ENCODE data around the gene TRAF1. TPM values are rescaled to one million over a fixed set of nuclear protein-coding genes. Genes with fewer than 3 reads are reported as not detected.
A peak's percentile ranks its signal among the peaks of the same experiment; 100 is the strongest.

TRAF1 gene
- total RNA-seq, 2 donors from 2014 or later: 3.6 to 8.2 TPM

DNA sequence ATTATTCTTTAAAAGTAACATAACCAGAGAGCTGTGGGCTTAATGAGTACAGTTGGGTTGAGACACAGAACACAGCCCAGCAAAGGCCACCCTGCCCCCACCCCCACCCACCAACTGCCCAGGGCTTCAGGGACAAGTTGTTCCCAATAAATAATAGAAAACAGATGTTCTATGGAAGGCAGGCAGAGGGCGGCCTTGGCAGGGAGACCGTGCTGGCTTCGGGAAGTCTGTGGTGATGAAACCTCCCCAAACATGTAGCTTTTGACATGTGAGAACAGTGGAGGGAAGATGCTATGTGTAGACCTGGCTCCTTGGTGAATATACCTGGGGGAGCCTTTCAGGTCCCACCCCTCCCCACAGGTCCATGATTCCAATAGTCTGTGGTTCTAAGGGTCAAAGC, 10.0 kb downstream of the TRAF1 start:
- WGBS, 2 experiments (ENCODE audit: insufficient coverage in 1 of 2, insufficient read length in 1 of 2): 85% methylated on average over 3 of the region's 3 CpGs; no CpG with 5 or more reads in 1 of the 2 experiments
- Mint-ChIP-seq H3K36me3 (ENCODE audit: low read depth) (no peaks in the 10 kb centered on the region), H3K9me3 (peaks cover 2% of the 10 kb centered on the region), H3K4me3 (no peak overlapping the region), H3K27me3 (ENCODE audit: insufficient read depth) (no peaks in the 10 kb centered on the region), H3K27ac (no peak overlapping the region), H3K4me1 (peaks cover 22% of the 10 kb centered on the region)
- TF ChIP-seq, protein P1, sequence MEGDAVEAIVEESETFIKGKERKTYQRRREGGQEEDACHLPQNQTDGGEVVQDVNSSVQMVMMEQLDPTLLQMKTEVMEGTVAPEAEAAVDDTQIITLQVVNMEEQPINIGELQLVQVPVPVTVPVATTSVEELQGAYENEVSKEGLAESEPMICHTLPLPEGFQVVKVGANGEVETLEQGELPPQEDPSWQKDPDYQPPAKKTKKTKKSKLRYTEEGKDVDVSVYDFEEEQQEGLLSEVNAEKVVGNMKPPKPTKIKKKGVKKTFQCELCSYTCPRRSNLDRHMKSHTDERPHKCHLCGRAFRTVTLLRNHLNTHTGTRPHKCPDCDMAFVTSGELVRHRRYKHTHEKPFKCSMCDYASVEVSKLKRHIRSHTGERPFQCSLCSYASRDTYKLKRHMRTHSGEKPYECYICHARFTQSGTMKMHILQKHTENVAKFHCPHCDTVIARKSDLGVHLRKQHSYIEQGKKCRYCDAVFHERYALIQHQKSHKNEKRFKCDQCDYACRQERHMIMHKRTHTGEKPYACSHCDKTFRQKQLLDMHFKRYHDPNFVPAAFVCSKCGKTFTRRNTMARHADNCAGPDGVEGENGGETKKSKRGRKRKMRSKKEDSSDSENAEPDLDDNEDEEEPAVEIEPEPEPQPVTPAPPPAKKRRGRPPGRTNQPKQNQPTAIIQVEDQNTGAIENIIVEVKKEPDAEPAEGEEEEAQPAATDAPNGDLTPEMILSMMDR (conservative IDR thresholded peaks at IDR 0.05): peak; percentile 43
- Histone ChIP-seq H3K27me3 (ENCODE audit: control insufficient read depth, insufficient read depth, low read length, poor library complexity, severe bottlenecking) (no peaks in the 10 kb centered on the region), H3K4me1 (ENCODE audit: control insufficient read depth, insufficient read depth, low read length) (peaks cover 16% of the 10 kb centered on the region), H3K36me3 (ENCODE audit: control insufficient read depth, insufficient read depth, low read length) (no peaks in the 10 kb centered on the region), H3K4me3 (ENCODE audit: low read length) (no peak overlapping the region), H3K9ac (ENCODE audit: extremely low read depth, low read length, poor library complexity, severe bottlenecking) (no peak overlapping the region), H3K9me3 (ENCODE audit: control insufficient read depth, low read length) (no peaks in the 10 kb centered on the region), H3K27ac (ENCODE audit: low read depth, low read length) (no peak overlapping the region)
- DNase-seq: no peak

- Histone ChIP-seq H3K9ac (ENCODE audit: extremely low read depth, low read length, poor library complexity, severe bottlenecking) (no peak overlapping the region), H3K4me1 (ENCODE audit: control insufficient read depth, insufficient read depth, low read length) (peaks cover 14% of the 10 kb centered on the region), H3K9me3 (ENCODE audit: control insufficient read depth, low read length) (no peaks in the 10 kb centered on the region), H3K27me3 (ENCODE audit: control insufficient read depth, insufficient read depth, low read length, poor library complexity, severe bottlenecking) (no peaks in the 10 kb centered on the region), H3K36me3 (ENCODE audit: control insufficient read depth, insufficient read depth, low read length) (no peaks in the 10 kb centered on the region), H3K4me3 (ENCODE audit: low read length) (no peak overlapping the region), H3K27ac (ENCODE audit: low read depth, low read length) (no peak overlapping the region)
- no peak overlapping the region for H3K4me3 Mint-ChIP-seq
- H3K9me3 Mint-ChIP-seq: peaks cover 2% of the 10 kb centered on the region
- peaks cover 18% of the 10 kb centered on the region for H3K4me1 Mint-ChIP-seq
- TF ChIP-seq, protein P1 (conservative IDR thresholded peaks at IDR 0.05): no peak
- 87% methylated on average over 4 of the region's 5 CpGs; no CpG with 5 or more reads in 1 of the 2 experiments for WGBS, 2 experiments (ENCODE audit: insufficient coverage in 1 of 2, insufficient read length in 1 of 2)
- no peak overlapping the region for H3K27ac Mint-ChIP-seq
- no peaks in the 10 kb centered on the region for H3K36me3 Mint-ChIP-seq (ENCODE audit: low read depth)
- DNase-seq: no peak
- no peaks in the 10 kb centered on the region for H3K27me3 Mint-ChIP-seq (ENCODE audit: insufficient read depth)
Observed at GRCh38 chr9:120915854-120916470, 10.6 kb downstream of the TRAF1 start.

DNA sequence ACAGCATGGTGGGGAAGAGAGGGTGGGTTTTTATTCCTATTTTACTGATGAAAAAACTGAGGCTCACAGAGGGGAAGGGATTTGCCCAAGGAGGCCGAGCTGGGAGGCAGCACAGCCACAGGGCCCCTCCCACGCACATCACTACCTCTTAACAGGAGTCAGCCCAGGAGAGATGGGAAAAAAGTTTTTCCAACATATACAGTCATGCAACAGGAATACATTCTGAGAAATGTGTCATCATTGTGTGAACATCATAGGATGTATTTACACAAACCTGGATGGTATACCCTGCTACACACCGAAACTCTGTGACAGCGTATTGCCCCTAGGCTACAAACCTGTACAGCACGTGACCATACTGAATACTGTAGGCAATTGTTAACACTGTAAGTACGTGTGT, 11.6 kb downstream of the TRAF1 start:
- peaks cover 2% of the 10 kb centered on the region for H3K9me3 Mint-ChIP-seq
- TF ChIP-seq, protein P1 (conservative IDR thresholded peaks at IDR 0.05): no peak
- no peak overlapping the region for H3K4me3 Mint-ChIP-seq
- H3K27me3 Mint-ChIP-seq (ENCODE audit: insufficient read depth): no peaks in the 10 kb centered on the region
- peaks cover 9% of the 10 kb centered on the region for H3K4me1 Mint-ChIP-seq
- peaks cover 5% of the 10 kb centered on the region for H3K4me1 ChIP-seq (ENCODE audit: control insufficient read depth, insufficient read depth, low read length)
- H3K27me3 ChIP-seq (ENCODE audit: control insufficient read depth, insufficient read depth, low read length, poor library complexity, severe bottlenecking): no peaks in the 10 kb centered on the region
- no peaks in the 10 kb centered on the region for H3K9me3 ChIP-seq (ENCODE audit: control insufficient read depth, low read length)
- no peak overlapping the region for H3K27ac ChIP-seq (ENCODE audit: low read depth, low read length)
- H3K27ac Mint-ChIP-seq: no peak overlapping the region
- H3K4me3 ChIP-seq (ENCODE audit: low read length): no peak overlapping the region
- H3K36me3 Mint-ChIP-seq (ENCODE audit: low read depth): no peaks in the 10 kb centered on the region
- no peak overlapping the region for H3K9ac ChIP-seq (ENCODE audit: extremely low read depth, low read length, poor library complexity, severe bottlenecking)
- no peak for DNase-seq
- H3K36me3 ChIP-seq (ENCODE audit: control insufficient read depth, insufficient read depth, low read length): no peaks in the 10 kb centered on the region
- 90 to 93% methylated on average over 2 to 5 of the region's 6 CpGs for WGBS, 2 experiments (ENCODE audit: insufficient coverage in 1 of 2, insufficient read length in 1 of 2)

All from endodermal cell (in vitro differentiated cells).